Transverse colon (tissue), 4 donors: ENCODE data around the gene HOTAIR. TPM values are rescaled to one million over a fixed set of nuclear protein-coding genes. Genes with fewer than 3 reads are reported as not detected.

ENCODE experiments used
- DNase-seq: peaks from one replicate; pipeline ENCODE4 v3.0.0-alpha.2; 2019
- H3K27ac ChIP-seq, 4 donors: fragments of 200-600 bp; sonication (generic); 2 replicates each; pipeline ENCODE4 v1.5.1; 2016 to 2018; ENCODE audit warnings: inconsistent platforms in 4 of 4
- H3K27me3 ChIP-seq: fragments of 200-600 bp; sonication (generic); 2 replicates; pipeline ENCODE4 v1.5.1; 2017; ENCODE audit warnings: inconsistent platforms
- H3K36me3 ChIP-seq, 4 donors: fragments of 200-600 bp; sonication (generic); 2 replicates each; pipeline ENCODE4 v1.5.1; 2017 to 2019; ENCODE audit warnings: inconsistent platforms in 4 of 4
- H3K4me1 ChIP-seq, 4 donors: fragments of 200-600 bp; sonication (generic); 2 replicates each; pipeline ENCODE4 v1.5.1; 2017 to 2020; ENCODE audit warnings: inconsistent platforms in 4 of 4
- H3K4me3 ChIP-seq, 4 donors: fragments of 200-600 bp; sonication (generic); 1 replicate in 1 of 4; 2 replicates in 3 of 4; pipeline versions ENCODE4 v1.5.1 to v1.6.1; 2017 to 2019; ENCODE audit warnings: inconsistent platforms in 4 of 4
- H3K9me3 ChIP-seq, 2 donors: fragments of 200-600 bp; sonication (generic); 2 replicates each; pipeline ENCODE4 v1.5.1; 2017 to 2019; ENCODE audit warnings: inconsistent platforms in 2 of 2
- CTCF ChIP-seq, 5 experiments: fragments of 200-600 bp in 3 of 5; fragments of 450-650 bp in 2 of 5; sonication (generic) in 3 of 5; IDR thresholded peaks; 1 replicate in 2 of 5; 2 replicates in 3 of 5; pipeline ENCODE4 v1.5.1; 2016 to 2017; ENCODE audit warnings: antibody characterized with exemption in 5 of 5, inconsistent platforms in 3 of 5, mild to moderate bottlenecking in 2 of 5, moderate library complexity in 1 of 5
- EP300 ChIP-seq: sonication (generic); formaldehyde crosslinking; IDR thresholded peaks from one replicate; pipeline ENCODE4 v1.6.1; 2017; ENCODE audit warnings: antibody characterized with exemption, low read depth
- POLR2A ChIP-seq: fragments of 450-650 bp; IDR thresholded peaks from one replicate; pipeline ENCODE4 v1.6.1; 2016; ENCODE audit warnings: antibody characterized with exemption, mild to moderate bottlenecking, moderate library complexity
- POLR2AphosphoS5 ChIP-seq, 3 donors: sonication (generic); formaldehyde crosslinking; IDR thresholded peaks; one replicate each; pipeline ENCODE4 v1.6.1; 2016; ENCODE audit warnings: antibody characterized with exemption in 3 of 3
- WGBS, 2 donors: methylation state at CpG; one replicate each; pipeline ENCODE4 v1.1.5; 2018; ENCODE audit warnings: low coverage in 1 of 2; 5-methylcytosine and 5-hydroxymethylcytosine counted together
- in situ Hi-C, 4 donors: fragments of 200-750 bp; cut with MboI; loops; one replicate each; pipeline versions ENCODE4 v1.15.0 to v1.15.1; 2017; ENCODE audit warnings: low sequenced_read_pairs in 3 of 4, low pct_ligation_motif_present in 1 of 4, low pct_unique_long_range_greater_than_20kb in 1 of 4
- intact Hi-C: fragments of 100-400 bp; cut with DNase I; formaldehyde crosslinking; loops from one replicate; pipeline ENCODE4 v1.15.1; 2023; ENCODE audit warnings: low total_unique reads
- total RNA-seq, 4 donors: library from RNA; depleted of rRNA; stranded (reverse); fragments of >200 nt; gene quantifications; one replicate each; pipeline ENCODE4 v1.1.0, GENCODE V29; 2016

Gene HOTAIR
- total RNA-seq, 4 donors from 2014 or later: not detected

GRCh38 chr12:54018468-54018984 lies 43.8 kb upstream of the HOTAIR start:
- Histone ChIP-seq H3K27ac (peak overlapping the region in 2 of 4 donors; percentile 27 to 63), H3K4me3 (peak overlapping the region in 2 of 4 donors; percentile 23 to 38), H3K9me3 (no peaks in the 10 kb centered on the region), H3K4me1 (peaks cover 12 to 34% (median 19%) of the 10 kb centered on the region in 4 donors), H3K27me3 (peaks cover 100% of the 10 kb centered on the region), H3K36me3 (no peaks in the 10 kb centered on the region)
- no peak for DNase-seq
- intact Hi-C loops (no loop called here), in situ Hi-C loops (no loop called here)
- TF ChIP-seq EP300: no peak
- TF ChIP-seq CTCF (IDR thresholded peaks at IDR 0.05): no peak
- TF ChIP-seq POLR2AphosphoS5 (IDR thresholded peaks at IDR 0.05): no peak
- TF ChIP-seq POLR2A: no peak
- whole genome bisulfite sequencing, 2 donors: 7 to 28% methylated on average over 5 to 29 of the region's 29 CpGs

GRCh38 chr12:54017878-54018467 lies 43.2 kb upstream of the HOTAIR start:
- peak overlapping the region; percentile 5 to 38 (median 20) for H3K4me3 ChIP-seq
- TF ChIP-seq POLR2AphosphoS5 (IDR thresholded peaks at IDR 0.05) (peak in 1 of 3 donors; percentile 13), POLR2A (no peak), CTCF (IDR thresholded peaks at IDR 0.05) (no peak), EP300 (no peak)
- H3K4me1 ChIP-seq: peaks cover 12 to 34% (median 19%) of the 10 kb centered on the region in 4 donors
- peak; percentile 63 for DNase-seq
- H3K9me3 ChIP-seq: no peaks in the 10 kb centered on the region
- in situ Hi-C loops: no loop called here
- WGBS, 2 donors: 7% methylated on average over 34 of the region's 34 CpGs; no CpG with 5 or more reads in 1 of the 2 donors
- no peaks in the 10 kb centered on the region for H3K36me3 ChIP-seq
- intact Hi-C loops: no loop called here
- H3K27me3 ChIP-seq: peaks cover 100% of the 10 kb centered on the region
- peak overlapping the region in 2 of 4 donors; percentile 27 to 63 for H3K27ac ChIP-seq

GRCh38 chr12:54017027-54017788 lies 42.5 kb upstream of the HOTAIR start:
- intact Hi-C loops: no loop called here
- WGBS, 2 donors: 2 to 5% methylated on average over 15 to 24 of the region's 24 CpGs
- in situ Hi-C loops: no loop called here

More at GRCh38 chr12:54017027-54017788, 42.5 kb upstream of the HOTAIR start:
- H3K9me3 ChIP-seq: no peaks in the 10 kb centered on the region
- H3K36me3 ChIP-seq: no peaks in the 10 kb centered on the region
- peak overlapping the region; percentile 5 to 38 (median 20) for H3K4me3 ChIP-seq
- H3K27me3 ChIP-seq: peaks cover 100% of the 10 kb centered on the region
- DNase-seq: no peak
- TF ChIP-seq POLR2A: no peak
- TF ChIP-seq POLR2AphosphoS5 (IDR thresholded peaks at IDR 0.05): no peak
- TF ChIP-seq CTCF (IDR thresholded peaks at IDR 0.05): no peak
- TF ChIP-seq EP300: no peak
- H3K4me1 ChIP-seq: peaks cover 12 to 34% (median 19%) of the 10 kb centered on the region in 4 donors
- H3K27ac ChIP-seq: peak overlapping the region in 1 of 4 donors; percentile 63
